K562 (cell line): Measurements from ENCODE around the gene CHCHD4.

Experiments used
- CHD4 ChIP-seq: fragments of 200-600 bp; sonication (generic); IDR thresholded peaks from 3 replicates; pipeline ENCODE4 v1.6.1; 2012; ENCODE audit warnings: low read depth, mild to moderate bottlenecking, mixed read lengths, low read length, inconsistent platforms; ENCODE audit not compliant: insufficient read depth, insufficient replicate concordance, poor library complexity, severe bottlenecking
- EP300 ChIP-seq: IDR thresholded peaks from 2 replicates; pipeline ENCODE4 v1.6.1; 2012; ENCODE audit warnings: low read length, improper control_type of control experiment
- JUND ChIP-seq, 2 experiments: IDR thresholded peaks; 2 replicates in 1 of 2; 3 replicates in 1 of 2; pipeline ENCODE4 v1.6.1; 2011; ENCODE audit warnings: borderline replicate concordance in 2 of 2, low read depth in 2 of 2, low read length in 2 of 2, improper control_type of control experiment in 1 of 2, missing biosample characterization in 1 of 2, missing genetic modification characterization in 1 of 2, missing genetic modification reagents in 1 of 2
- MBD2 ChIP-seq: sonication (generic); IDR thresholded peaks from 2 replicates; pipeline ENCODE4 v1.6.1; 2016; ENCODE audit warnings: low read depth, borderline replicate concordance

DNA sequence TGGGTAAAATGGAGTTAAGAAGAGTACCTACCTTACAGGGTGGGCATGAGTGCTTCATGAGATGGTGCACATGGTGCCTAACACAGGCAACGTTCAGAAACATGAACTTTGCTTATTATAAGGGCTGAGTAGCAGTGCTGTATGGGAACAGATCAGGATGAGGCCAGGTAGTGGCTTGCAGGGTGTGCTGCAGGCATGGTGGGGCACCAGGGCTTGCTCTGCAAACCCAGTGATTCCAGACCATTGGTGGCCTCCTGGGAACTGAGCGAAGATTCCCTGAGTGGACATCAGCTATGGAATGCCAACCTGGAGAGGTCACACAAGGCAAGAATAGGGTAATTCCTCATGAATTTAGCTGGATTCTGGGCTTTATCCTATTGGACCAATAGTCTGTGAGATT lies 16.0 kb upstream of the CHCHD4 start:
- TF ChIP-seq MBD2 = no peak
- TF ChIP-seq JUND (IDR thresholded peaks at IDR 0.05; ENCODE audit: borderline replicate concordance, low read depth, low read length) = no peak
- no peak for TF ChIP-seq JUND (tag; IDR thresholded peaks at IDR 0.05; ENCODE audit: borderline replicate concordance, low read depth, low read length)
- TF ChIP-seq CHD4 = no peak
- no peak for TF ChIP-seq EP300
